ENCODE measurements around the gene CLIP1.
"Not testable (repeated sequence)": the region's sequence is repeated elsewhere in the genome, so short reads cannot be mapped to it uniquely, and the experiment has no call there.

The CLIP1 gene

DNA sequence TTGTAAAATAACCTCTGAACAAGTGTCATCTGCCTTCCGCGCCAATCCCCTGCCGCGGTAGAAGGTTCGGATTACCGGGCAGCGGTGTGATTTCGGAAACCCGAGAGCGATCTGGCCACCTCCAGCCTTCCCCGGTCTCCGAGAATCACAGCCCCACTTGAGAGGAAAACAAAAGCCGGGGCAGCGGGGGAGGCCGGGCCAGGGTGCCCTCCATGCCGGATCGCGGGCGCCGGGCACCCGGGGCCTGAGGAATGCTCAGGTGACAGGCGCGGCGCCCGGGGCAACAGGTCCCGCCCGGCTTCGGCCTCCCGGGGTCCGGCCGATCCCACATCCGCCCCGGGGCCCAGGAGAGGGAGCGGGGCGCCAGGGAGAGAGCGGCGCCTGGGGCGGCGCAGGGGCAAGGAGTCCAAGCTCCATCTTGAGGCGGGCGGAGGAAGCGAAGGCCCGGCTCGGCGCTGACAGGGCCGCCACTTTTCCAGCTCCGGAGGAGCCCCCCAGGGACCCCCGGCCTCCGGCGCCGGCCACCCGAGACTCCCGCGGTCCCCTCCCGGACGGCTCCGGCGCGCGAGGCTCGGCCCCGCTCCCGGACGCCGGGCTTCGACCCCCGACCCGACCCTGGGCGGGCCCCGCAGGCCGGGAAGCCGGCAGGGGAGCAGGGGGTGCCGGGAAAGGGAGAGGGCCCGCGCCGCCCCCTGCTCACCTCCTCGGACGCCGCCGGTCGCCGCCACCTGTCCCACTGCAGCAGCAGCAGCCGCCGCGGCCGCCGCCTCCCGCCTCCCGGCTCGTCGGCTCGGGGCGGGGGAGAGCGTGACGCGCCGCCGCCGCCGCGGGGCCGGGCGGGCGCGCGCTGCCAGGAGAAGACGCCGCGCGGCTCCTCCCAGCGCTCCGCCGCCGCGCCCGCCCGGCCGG, at the start of gene CLIP1:
Gene CLIP1 (minus strand): TSS at position 849 of the 909 bp plus-strand sequence. CDS start 42,217 bp downstream, outside the sequence.
- DNase-seq, result peak; percentile 57

DNA sequence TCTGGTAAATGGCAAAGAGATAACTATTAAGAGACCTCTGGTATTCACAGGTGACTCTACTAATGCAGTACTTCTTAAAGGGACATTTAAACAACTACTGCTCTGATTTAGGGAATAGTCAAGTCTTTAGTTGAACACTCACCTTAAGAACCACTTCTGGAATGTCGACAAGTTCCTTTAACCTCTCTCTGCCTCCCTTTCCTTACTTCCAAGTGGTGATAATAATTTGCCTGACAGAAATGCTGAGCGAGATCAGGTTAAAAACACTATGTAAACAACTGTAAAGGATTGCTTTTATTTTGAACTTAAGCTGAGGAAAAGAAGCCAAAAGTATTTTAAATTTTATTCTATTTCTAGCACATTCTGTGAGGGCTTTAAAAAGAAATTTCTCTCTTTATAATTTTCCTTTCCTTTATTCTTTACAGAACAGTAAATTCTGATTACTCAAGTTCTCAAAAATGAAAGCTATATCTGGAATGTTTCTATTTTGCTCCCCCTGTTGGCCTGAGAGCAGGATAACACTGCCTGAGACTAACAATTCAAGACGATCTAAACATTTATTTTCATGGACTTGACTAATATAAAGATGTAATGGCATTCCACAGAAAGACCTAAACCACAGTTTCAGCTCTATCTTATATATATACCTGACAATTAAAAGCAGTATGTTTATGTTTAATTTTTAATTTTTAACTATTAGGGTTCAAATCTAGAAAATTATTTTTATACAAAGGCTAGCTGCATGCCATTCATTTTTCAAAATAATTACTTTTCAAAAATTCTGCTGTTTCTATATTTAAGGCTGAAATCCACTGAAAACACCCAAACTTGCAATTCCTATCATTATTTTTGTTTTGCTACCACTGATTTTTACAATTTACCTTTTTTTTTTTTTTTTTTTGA, 49.1 kb upstream of the CLIP1 start:
- DNase-seq, result peak; percentile 72

DNA sequence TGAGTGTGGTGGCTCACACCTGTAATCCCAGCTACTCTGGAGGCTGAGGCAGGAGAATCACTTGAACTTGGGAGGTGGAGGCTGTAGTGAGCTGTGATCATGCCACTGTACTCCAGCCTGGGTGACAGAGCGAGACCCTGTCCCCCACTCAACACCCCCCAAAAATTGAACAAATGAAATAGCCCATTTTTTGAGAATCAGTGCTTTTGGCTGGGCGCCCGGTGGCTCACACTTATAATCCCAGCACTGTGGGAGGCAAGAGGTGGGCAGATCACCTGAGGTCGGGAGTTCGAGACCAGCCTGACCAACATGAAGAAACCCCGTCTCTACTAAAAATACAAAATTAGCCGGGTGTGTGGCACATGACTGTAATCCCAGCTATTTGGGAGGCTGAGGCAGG, 48.1 kb upstream of the CLIP1 start:
- DNase-seq, result not testable (repeated sequence)

DNA sequence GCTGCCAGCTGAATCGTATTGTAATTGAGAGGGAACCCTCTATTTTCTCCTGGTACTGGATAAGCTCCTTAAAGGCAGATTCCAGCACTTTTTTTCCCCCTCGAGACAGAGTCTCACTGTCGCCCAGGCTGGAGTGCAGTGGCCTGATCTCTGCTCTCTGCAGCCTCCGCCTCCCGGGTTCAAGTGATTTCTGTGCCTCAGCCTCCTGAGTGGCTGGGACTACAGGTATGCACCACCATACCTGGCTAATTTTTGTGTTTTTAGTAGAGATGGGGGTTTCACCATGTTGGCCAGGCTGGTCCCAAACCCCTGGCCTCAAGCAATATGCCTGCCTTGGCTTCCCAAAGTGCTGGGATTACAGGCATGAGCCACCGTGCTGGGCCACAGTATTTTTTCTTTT, 47.4 kb upstream of the CLIP1 start:
- DNase-seq, result not testable (repeated sequence)

DNA sequence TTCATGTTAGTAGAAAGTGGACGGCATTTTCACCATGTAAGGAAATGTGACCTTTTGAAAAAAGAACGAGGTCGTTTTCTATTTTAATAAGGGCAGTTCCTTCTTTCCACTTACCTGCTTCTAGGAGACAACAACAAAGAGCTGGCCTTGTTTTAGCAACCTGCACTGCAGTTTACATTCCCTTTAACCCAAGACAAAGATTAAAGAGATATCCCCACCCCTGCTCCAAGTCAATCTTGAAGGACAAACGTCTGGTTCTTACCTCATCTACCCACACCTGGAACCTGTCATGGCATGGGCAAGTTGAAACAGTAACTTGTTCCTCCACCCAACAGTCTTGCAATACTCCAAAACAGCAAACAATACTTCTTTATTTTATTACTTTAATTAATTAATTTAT, 45.5 kb upstream of the CLIP1 start:
- no peak for DNase-seq

DNA sequence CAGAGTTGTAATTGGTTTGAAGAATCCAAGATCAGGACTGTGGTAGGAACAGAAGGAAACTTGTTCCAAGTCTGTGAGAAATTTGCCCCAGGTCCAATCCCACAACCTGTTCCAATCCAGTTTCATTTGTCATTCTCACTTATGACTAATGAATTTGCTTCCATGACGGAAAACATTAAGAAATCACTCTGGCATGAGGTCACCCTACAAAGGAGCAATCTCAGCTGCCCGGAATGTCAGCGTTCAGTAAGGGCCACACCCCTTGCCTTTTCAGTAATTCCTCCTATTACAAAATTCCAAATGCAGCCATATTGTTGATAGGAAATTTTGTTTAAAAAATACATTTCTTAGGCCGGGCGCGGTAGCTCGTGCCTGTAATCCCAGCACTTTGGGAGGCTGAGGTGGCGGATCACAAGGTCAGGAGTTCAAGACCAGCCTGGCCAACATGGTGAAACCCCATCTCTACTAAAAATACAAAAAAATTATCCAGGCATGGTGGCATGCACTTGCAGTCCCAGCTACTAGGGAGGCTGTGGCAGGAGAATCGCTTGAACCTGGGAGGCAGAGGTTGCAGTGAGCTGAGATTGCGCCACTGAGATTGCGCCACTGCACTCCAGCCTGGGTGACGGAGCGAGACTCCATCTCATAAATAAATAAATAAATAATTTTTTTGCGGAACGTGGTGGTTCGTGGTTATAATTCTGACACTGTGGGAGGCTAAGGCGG, 42.0 kb upstream of the CLIP1 start:
- not testable (repeated sequence) for DNase-seq

DNA sequence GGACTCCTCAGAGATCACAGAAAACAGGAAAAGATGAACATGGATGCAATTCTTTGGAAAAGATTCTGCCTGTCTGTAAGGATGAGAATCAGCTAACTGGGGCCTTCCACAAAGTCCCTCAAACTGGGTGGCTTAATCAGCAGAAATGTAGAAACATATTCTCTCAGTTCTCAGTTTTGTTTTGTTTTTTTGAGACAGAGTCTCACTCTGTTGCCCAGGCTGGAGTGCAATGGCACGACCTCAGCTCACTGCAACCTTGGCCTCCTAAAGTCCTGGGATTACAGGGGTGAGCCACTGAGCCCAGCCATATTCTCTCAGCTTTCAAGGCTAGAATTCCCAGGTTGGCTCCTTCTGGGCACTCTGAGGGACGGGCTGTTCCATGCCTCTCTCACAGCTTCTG, 38.2 kb upstream of the CLIP1 start:
- no peak for DNase-seq

DNA sequence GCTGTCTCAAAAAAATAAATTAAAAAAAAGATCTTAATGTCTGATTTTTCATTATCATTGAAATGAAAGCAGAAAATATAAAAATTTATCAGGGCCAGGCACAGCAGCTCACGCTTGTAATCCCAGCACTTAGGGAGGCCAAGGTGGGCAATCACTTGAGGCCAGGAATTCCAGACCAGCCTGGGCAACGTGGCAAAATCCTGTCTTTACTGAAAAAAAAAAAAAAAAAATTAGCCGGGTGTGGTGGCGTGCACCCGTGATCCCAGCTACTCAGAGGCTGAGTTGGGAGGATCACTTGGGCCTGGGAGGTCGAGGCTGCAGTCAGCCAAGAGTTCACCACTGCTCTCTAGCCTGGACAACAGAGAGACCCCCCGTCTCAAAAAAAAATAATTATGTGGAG, 37.6 kb upstream of the CLIP1 start:
- DNase-seq, result no peak

DNA sequence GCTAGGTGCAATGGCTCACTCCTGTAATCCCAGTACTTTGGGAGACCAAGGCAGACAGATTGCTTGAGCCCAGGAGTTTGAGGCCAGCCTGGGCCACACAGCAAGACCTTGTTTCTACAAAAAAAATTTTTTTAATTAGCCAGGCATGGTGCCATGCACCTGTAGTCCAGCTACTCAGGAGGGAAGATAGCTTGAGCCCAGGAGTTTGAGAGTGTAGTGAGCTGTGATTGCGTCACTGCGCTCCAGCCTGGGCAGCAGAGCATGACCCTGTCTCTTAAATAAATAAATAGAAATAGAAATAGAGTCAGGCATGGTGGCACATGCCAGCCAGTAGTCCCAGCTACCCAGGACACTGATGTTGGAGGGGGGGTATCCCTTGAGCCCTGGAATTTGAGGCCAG, 36.7 kb upstream of the CLIP1 start:
- no peak for DNase-seq

DNA sequence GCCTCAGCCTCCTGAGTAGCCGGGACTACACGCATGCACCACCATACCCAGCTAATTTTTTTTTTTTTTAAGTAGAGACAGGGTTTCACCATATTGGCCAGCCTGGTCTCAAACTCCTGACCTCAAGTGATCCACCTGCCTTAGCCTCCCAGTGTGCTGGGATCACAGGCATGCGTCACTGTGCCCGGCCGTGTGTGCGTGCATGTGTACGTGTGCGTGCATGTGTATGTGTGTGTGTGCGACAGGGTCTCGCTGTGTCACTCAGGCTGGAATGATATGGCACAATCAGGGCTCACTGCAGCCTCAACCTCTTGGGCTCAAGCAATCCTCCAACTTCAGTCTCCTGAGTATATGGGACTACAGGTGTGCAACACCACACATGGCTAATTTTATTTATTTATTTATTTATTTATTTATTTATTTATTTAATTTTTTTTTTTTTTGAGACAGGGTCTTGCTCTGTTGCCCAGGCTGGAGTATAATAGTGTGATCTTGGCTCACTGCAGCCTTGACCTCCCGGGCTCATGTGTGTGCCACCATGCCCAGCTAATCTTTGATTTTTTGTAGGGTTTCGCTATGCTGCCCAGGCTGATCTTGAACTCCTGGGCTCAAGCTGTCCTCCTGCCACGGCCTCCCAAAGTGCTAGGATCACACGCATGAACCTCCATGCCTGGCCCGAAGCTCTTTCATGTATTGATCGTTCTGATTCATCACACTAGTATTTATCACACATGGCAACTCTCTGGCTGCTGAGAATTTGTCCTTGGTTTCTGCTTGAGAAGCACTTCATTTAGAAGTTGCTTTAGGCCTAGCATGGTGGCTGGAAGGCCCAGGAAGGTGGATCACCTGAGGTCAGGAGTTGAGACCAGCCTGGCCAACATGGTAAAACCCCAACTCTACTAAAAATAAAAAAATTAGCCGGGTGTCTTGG, 35.9 kb upstream of the CLIP1 start:
- no peak for DNase-seq

DNA sequence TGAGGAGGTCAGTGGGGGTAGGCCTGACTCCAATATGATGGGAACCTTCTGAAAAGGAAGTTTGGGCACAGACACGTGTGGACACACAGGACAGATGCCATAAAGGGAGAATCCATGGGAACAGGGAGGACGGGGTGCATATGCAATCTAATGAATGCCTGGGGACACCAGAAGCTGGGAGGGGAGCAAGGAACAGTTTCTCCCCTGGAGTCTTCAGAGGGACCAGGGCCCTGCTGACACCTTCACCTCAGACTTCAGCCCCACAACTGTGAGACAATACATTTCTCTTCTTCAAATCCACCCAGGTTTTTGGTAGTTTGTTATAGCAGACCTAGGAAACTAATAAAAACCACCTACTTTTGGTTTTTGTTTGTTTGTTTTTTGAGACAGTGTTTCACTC, 35.2 kb upstream of the CLIP1 start:
- DNase-seq, result no peak

DNA sequence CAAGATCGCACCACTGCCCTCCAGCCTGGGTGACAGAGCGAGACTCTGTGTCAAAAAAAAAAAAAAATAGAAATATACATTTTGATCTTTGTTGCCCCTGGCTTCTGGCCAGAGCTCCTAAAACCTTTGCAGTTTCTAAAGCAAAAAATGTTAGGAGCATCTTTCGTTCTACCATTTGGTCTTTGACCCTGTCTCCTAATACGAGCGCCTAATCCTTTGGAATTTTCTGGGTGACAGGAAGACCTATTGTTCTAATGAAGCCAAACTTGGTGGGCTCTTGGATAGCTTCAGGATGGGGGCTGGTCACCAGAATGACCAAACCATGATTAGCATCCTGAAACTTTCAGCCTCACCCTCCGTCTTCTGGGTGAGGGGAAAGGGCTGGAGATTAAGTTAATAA, 32.3 kb upstream of the CLIP1 start:
- no peak for DNase-seq

DNA sequence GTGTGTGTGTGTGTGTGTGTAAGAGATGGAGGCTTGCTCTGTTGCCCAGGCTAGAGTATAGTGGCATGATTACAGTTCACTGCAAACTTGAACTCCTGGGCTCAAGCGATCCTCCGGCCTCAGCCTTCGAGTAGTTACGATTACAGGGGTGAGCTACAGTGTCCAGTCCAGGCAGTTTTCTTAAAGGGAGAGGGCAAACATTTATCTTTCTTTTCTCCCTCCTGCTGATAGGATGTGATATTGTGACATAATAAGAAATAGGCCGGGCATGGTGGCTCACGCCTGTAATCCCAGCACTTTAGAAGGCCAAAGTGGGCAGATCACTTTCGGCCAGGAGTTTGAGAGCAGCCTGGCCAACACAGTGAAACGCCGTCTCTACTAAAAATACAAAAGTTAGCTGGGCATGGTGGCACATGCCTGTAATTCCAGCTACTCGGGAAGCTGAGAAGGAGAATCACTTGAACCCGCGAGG, 31.8 kb upstream of the CLIP1 start:
- DNase-seq, result no peak

DNA sequence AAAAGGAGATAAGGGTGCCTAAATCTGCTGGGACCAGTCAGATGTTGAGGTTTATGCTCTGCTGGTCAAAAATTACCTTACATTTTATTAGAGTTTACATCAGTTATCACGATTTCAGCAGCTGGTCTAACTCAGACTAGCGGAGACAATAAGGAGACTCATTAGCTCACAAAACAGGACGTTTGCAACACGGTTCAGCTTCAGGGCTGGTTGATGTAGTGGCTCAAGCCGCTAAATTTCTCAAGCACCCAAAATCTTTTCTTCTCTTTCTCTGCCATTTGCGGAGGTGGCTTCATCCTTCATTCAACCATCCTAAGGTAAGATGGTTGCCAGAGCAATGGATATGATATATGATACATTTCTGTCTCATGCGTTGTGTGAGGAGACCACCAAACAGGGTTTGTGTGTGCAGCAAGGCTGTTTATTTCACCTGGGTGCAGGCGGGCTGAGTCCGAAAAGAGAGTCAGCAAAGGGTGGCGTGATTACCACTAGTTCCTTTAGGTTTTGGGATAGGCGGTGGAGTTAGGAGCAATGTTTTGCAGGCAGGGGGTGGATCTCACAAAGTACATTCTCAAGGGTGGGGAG, 30.3 kb upstream of the CLIP1 start:
- no peak for DNase-seq

DNA sequence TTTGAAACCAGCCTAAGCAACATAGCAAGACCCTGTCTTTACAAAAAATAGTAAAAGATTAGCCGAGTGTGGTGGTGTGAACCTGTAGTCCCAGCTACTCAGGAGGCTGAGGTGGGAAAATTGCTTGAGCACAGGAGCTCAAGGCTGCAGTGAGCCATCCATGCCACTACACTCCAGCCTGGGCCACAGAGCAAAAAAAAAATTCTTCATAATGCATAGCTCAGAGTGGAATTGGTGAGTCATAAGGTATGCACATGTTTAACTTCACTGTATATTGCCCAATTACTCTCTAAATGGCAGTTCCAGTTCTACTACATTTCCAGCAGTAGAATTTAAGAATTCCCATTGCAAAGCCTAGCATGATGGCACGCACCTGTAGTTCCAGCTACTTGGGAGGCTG, 26.8 kb upstream of the CLIP1 start:
- no peak for DNase-seq

DNA sequence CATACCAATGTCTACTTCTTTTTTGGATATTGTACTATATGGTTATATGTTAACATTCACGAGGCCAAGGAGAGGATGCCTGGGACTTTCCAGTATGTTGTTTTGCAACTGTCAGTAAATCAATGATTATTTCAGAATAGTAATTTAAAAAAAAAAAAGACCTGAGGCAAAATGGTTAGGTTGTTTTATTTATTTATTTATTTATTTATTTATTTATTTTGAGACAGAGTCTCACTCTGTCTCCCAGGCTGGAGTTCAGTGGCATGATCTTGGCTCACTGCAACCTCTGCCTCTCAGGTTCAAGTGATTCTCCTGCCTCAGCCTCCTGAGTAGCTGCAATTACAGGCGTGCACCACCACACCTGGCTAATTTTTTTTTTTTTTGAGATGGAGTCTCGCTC, 25.4 kb upstream of the CLIP1 start:
- DNase-seq, result not testable (repeated sequence)

DNA sequence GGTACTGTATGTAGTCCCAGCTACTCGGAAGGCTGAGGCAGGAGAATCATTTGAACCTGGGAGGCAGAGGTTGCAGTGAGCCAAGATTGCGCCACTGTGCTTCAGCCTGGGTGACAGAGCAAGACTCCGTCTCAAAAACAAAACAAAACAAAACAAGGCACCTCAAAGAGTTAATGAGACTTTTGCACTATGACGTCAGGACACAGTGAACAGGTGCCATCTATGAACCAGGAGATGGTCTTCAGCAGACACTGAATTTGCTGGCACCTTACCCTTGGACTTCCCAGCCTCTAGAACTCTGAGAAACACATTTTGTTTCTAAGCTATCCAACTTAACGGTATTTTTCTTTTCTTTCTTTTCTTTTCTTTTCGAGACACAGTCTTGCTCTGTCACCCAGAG, 23.9 kb upstream of the CLIP1 start:
- DNase-seq, result not testable (repeated sequence)

DNA sequence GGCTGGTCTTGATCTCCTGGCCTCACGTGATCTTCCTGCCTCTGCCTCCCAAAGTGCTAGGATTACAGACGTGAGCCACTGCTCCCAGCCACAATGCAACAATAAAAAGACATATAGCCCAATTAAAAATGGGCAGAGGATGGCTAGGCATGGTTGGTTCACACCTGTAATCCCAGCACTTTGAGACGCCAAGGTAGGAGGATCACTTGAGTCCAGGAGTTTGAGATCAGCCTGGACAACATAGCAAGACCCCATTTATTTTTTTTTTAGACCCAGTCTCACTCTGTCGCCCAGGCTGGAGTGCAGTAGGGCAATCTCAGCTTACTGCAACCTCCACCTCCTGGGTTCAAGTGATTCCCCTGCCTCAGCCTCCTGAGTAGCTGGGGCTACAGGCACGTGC, 21.6 kb upstream of the CLIP1 start:
- not testable (repeated sequence) for DNase-seq

DNA sequence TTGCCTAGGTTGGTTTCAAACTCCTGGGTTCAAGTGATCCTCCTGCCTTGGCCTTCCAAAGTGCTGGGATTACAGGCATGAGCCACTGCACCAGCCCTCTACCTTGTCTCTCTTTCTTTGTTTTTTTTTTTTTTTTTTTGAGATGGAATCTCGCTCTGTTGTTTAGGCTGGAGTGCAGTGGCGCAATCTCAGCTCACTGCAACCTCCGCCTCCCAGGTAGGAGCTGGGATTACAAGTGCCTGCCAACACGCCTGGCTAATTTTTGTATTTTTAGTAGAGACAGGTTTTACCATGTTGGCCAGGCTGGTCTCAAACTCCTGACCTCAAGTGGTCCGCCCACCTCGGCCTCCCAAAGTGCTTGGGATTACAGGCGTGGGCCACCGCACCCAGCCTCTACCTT, 16.4 kb upstream of the CLIP1 start:
- not testable (repeated sequence) for DNase-seq

DNA sequence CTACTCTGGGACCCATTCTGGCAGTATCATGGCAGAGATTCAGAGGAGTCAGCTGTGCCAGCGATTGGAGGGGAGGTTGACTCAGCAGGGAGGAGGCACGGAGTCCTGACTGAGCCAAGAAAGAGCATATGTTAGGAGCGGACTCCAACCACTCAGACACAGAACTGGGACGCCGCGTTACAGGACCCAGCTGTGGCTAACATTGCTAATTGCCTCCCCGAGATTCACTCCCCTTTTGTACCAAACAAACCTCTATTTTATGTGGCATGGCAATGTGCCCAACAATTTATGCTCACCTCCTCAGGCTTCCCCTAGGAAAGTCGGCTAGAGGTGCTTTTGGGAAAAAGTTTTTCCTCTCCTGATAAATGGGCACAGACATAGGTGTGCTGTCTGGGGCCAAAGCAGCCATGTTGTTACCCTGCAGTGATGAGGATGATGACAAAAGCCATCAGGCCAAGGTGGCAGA, 15.2 kb upstream of the CLIP1 start:
- DNase-seq, result peak; percentile 97

DNA sequence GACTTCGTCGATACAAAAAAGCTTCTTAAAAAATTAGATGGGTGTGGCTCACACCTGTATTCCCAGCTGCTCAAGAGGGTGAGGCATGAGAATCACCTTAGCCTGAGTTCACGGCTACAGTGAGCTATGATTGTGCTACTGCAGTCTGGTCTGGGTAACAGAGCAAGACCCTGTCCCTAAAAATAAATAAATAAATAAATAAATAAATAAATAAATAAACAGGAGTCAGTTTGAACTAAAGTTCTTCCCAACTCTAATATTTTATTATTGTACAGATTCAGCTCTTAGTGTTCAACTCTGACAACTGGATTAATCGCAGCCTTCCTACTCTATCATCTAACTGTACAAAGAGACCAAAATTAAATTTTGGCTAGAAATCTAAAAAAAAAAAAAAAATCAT, 12.7 kb upstream of the CLIP1 start:
- no peak for DNase-seq

All from NCI-H2171 treated with DMSO at 0.1 percent for 48 hours (cell line).